GM12891 (cell line): ENCODE measurements around the gene ACVR1.

ENCODE experiments used
- POLR2A ChIP-seq: IDR thresholded peaks from 2 replicates; pipeline ENCODE4 v1.6.1; 2011; ENCODE audit warnings: low read depth, low read length, control low read depth
- POLR2AphosphoS5 ChIP-seq: IDR thresholded peaks from 2 replicates; pipeline ENCODE4 v1.6.1; 2011; ENCODE audit warnings: low read depth, low read length, control low read depth
- TAF1 ChIP-seq: IDR thresholded peaks from 2 replicates; pipeline ENCODE4 v1.6.1; 2011; ENCODE audit warnings: low read depth, low read length, control low read depth

- TF ChIP-seq POLR2AphosphoS5 (no peak), TAF1 (no peak), POLR2A (no peak)
Observed at GRCh38 chr2:157771234-157771633, 104.9 kb downstream of the ACVR1 start.
